ENCODE measurements around the gene NOP10. TPM values are rescaled to one million over a fixed set of nuclear protein-coding genes. Genes with fewer than 3 reads are reported as not detected.

Gene NOP10
- total RNA-seq, 2 donors from 2014 or later: 28.9 to 88.8 TPM

DNA sequence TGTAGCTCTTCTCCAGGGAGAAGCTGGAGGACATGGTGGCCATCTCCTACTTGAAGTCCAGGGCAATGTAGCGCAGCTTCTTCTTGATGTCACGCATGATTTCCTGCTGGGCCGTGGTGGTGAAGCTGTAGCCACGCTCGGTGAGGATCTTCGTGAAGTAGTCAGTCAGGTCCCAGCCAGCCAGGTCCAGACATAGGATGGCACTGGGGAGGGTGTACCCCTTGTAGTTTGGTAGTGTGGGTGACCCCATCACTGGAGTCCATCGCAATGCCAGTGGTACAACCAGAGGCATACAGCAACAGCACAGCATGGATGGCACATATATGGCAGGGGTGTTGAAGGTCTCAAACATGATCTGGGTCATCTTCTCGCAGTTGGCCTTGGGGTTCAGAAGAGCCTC is 31.0 kb upstream of the NOP10 start:
- H3K27me3 ChIP-seq (replicated peaks; ENCODE audit: insufficient read depth): no peaks in the 10 kb centered on the region
- DNase-seq (ENCODE audit: low spot score) (no peak), ATAC-seq (ENCODE audit: insufficient number of reproducible peaks, low FRiP score, low read depth) (no peak)
- H3K36me3 ChIP-seq: no peaks in the 10 kb centered on the region
- H3K4me1 ChIP-seq (ENCODE audit: control insufficient read depth in 1 of 2, low read depth in 2 of 2): no peaks in the 10 kb centered on the region
- H3K4me3 ChIP-seq: no peak overlapping the region
- TF ChIP-seq CTCF (IDR thresholded peaks at IDR 0.05): no peak
- H3K27ac ChIP-seq: no peak overlapping the region
- no peaks in the 10 kb centered on the region for H3K9me3 ChIP-seq

DNA sequence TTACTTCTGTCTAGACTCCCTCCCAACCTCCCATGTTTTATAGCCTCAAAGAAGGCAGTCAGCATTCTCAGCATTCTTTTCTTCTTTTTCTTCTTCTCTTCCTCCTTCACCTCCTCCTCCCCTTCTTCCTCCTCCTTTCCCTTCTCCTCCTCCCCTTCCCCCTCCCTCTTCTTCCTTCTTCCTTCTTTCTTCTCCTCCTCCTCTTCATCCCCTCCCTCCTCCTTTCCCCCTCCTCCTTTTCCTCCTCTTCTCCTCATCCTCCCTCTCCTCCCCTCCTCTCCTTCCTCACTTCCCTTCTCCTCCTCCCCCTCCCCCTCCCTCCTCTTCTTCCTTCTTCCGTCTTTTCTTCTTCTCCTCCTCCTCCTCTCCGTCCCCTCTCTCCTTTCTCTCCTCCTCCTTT is 27.7 kb upstream of the NOP10 start:
- H3K27me3 ChIP-seq (replicated peaks; ENCODE audit: insufficient read depth): no peaks in the 10 kb centered on the region
- no peak for DNase-seq (ENCODE audit: low spot score)
- no peak overlapping the region for H3K27ac ChIP-seq
- peaks cover 8 to 14% of the 10 kb centered on the region in 2 donors for H3K4me1 ChIP-seq (ENCODE audit: control insufficient read depth in 1 of 2, low read depth in 2 of 2)
- ATAC-seq (ENCODE audit: insufficient number of reproducible peaks, low FRiP score, low read depth): no peak
- H3K36me3 ChIP-seq: no peaks in the 10 kb centered on the region
- no peak overlapping the region for H3K4me3 ChIP-seq
- no peak for TF ChIP-seq CTCF (IDR thresholded peaks at IDR 0.05)
- H3K9me3 ChIP-seq: no peaks in the 10 kb centered on the region

GRCh38 chr15:34370129-34370528 is 27.2 kb upstream of the NOP10 start:
- no peak for TF ChIP-seq CTCF (IDR thresholded peaks at IDR 0.05)
- no peaks in the 10 kb centered on the region for H3K9me3 ChIP-seq
- H3K27me3 ChIP-seq (replicated peaks; ENCODE audit: insufficient read depth): no peaks in the 10 kb centered on the region
- H3K4me3 ChIP-seq: no peak overlapping the region
- H3K4me1 ChIP-seq (ENCODE audit: control insufficient read depth in 1 of 2, low read depth in 2 of 2): peaks cover 11 to 20% of the 10 kb centered on the region in 2 donors
- no peak overlapping the region for H3K27ac ChIP-seq
- H3K36me3 ChIP-seq: no peaks in the 10 kb centered on the region
- DNase-seq (ENCODE audit: low spot score) (no peak), ATAC-seq (ENCODE audit: insufficient number of reproducible peaks, low FRiP score, low read depth) (no peak)

GRCh38 chr15:34367101-34368081 is 24.5 kb upstream of the NOP10 start, which contains the start of gene LPCAT4:
Gene LPCAT4, minus strand, starts transcription at chr15:34367196. Its CDS starts 96 bp downstream, at chr15:34367100.
- ATAC-seq (ENCODE audit: insufficient number of reproducible peaks, low FRiP score, low read depth) (peak; percentile 83), DNase-seq (ENCODE audit: low spot score) (peak; percentile 64)
- peak; percentile 97 for TF ChIP-seq CTCF (IDR thresholded peaks at IDR 0.05)
- Histone ChIP-seq H3K4me3 (peak within 1 kb of the TSS; percentile 97), H3K9me3 (no peaks in the 10 kb centered on the region), H3K27ac (peak within 1 kb of the TSS; percentile 93 to 94), H3K4me1 (ENCODE audit: control insufficient read depth in 1 of 2, low read depth in 2 of 2) (peaks cover 11 to 20% of the 10 kb centered on the region in 2 donors), H3K36me3 (peaks cover 11% of the 10 kb centered on the region), H3K27me3 (replicated peaks; ENCODE audit: insufficient read depth) (no peaks in the 10 kb centered on the region)

DNA sequence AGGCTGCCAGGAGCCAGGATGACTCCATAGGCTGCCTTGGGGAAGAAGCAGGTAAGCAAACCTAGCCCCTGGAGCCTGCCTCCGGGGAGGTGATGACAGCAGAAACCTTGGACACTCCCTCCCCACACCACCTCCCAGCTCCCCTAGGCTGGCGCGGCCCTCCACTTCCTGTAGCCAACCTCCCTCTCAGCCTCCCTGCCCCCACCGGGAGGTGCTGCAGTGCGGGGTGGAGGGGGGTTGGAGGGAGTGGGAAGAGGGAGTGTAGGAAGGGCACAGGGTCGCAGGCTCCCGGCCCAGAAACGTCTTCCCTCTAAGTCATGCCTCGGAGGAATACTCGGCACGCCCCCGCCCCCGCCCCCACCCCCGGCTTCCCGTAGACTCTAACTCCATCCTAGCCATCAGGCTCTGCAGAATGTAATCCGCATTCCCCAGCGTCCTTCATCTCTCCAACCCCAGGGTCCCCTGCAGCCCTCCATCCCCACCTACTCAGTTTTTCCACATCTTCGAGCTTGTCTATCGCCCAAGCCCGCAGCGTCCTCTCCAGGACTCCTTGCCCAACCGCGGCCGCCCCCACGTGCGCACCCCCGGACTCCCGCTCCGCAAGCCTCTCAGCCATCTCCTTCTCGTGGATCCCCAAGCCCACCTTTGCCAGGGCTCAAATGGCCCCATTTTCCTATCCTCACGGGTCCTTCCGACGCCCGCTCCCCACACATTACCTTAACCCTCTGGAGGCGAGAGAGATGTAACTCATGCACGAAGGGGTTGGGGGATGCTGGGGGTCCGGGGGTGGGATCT is 23.5 kb upstream of the NOP10 start:
- ATAC-seq (ENCODE audit: insufficient number of reproducible peaks, low FRiP score, low read depth) (no peak), DNase-seq (ENCODE audit: low spot score) (no peak)
- H3K4me1 ChIP-seq (ENCODE audit: control insufficient read depth in 1 of 2, low read depth in 2 of 2): peaks cover 11 to 20% of the 10 kb centered on the region in 2 donors
- no peaks in the 10 kb centered on the region for H3K27me3 ChIP-seq (replicated peaks; ENCODE audit: insufficient read depth)
- no peak for TF ChIP-seq CTCF (IDR thresholded peaks at IDR 0.05)
- peak overlapping the region; percentile 97 for H3K4me3 ChIP-seq
- peak overlapping the region; percentile 14 to 19 for H3K27ac ChIP-seq
- peaks cover 12% of the 10 kb centered on the region for H3K36me3 ChIP-seq
- H3K9me3 ChIP-seq: no peaks in the 10 kb centered on the region
